ENCODE measurements around the gene TP53.

- no peak for TF ChIP-seq POLR2A (IDR thresholded peaks at IDR 0.05)
- TF ChIP-seq, protein P1, sequence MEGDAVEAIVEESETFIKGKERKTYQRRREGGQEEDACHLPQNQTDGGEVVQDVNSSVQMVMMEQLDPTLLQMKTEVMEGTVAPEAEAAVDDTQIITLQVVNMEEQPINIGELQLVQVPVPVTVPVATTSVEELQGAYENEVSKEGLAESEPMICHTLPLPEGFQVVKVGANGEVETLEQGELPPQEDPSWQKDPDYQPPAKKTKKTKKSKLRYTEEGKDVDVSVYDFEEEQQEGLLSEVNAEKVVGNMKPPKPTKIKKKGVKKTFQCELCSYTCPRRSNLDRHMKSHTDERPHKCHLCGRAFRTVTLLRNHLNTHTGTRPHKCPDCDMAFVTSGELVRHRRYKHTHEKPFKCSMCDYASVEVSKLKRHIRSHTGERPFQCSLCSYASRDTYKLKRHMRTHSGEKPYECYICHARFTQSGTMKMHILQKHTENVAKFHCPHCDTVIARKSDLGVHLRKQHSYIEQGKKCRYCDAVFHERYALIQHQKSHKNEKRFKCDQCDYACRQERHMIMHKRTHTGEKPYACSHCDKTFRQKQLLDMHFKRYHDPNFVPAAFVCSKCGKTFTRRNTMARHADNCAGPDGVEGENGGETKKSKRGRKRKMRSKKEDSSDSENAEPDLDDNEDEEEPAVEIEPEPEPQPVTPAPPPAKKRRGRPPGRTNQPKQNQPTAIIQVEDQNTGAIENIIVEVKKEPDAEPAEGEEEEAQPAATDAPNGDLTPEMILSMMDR (IDR thresholded peaks at IDR 0.05), result no peak
Observed at GRCh38 chr17:7684851-7685532, 2.3 kb downstream of the TP53 start.

Data from thyroid gland (tissue), 4 donors.